Measurements from ENCODE around the gene AGMAT.

Gene AGMAT

GRCh38 chr1:15542388-15543250 is 42.2 kb downstream of the AGMAT start:
- H3K4me1 Mint-ChIP-seq = no peaks in the 10 kb centered on the region
- H3K36me3 Mint-ChIP-seq (ENCODE audit: low read depth) = peaks cover 61% of the 10 kb centered on the region
- DNase-seq = no peak
- H3K27me3 Mint-ChIP-seq (ENCODE audit: low read depth, poor library complexity) = no peaks in the 10 kb centered on the region
- TF ChIP-seq CTCF (IDR thresholded peaks at IDR 0.05) = no peak
- H3K4me3 Mint-ChIP-seq = no peak overlapping the region
- peak overlapping the region; percentile 45 for H3K27ac Mint-ChIP-seq
- H3K9me3 Mint-ChIP-seq = no peaks in the 10 kb centered on the region

- Mint-ChIP-seq H3K27me3 (ENCODE audit: low read depth, poor library complexity) (no peaks in the 10 kb centered on the region), H3K27ac (no peak overlapping the region), H3K36me3 (ENCODE audit: low read depth) (peaks cover 69% of the 10 kb centered on the region), H3K4me1 (no peaks in the 10 kb centered on the region), H3K4me3 (no peak overlapping the region), H3K9me3 (no peaks in the 10 kb centered on the region)
- no peak for DNase-seq
- TF ChIP-seq CTCF (IDR thresholded peaks at IDR 0.05) = no peak
Observed at GRCh38 chr1:15541231-15541792, 43.5 kb downstream of the AGMAT start.

GRCh38 chr1:15540186-15540585 is 44.7 kb downstream of the AGMAT start:
- no peak overlapping the region for H3K4me3 Mint-ChIP-seq
- H3K9me3 Mint-ChIP-seq = no peaks in the 10 kb centered on the region
- H3K4me1 Mint-ChIP-seq = no peaks in the 10 kb centered on the region
- peaks cover 69% of the 10 kb centered on the region for H3K36me3 Mint-ChIP-seq (ENCODE audit: low read depth)
- no peak for TF ChIP-seq CTCF (IDR thresholded peaks at IDR 0.05)
- DNase-seq = no peak
- H3K27ac Mint-ChIP-seq = no peak overlapping the region
- no peaks in the 10 kb centered on the region for H3K27me3 Mint-ChIP-seq (ENCODE audit: low read depth, poor library complexity)

- Mint-ChIP-seq H3K4me3 (no peak overlapping the region), H3K27me3 (ENCODE audit: low read depth, poor library complexity) (no peaks in the 10 kb centered on the region), H3K36me3 (ENCODE audit: low read depth) (peaks cover 64% of the 10 kb centered on the region), H3K9me3 (no peaks in the 10 kb centered on the region), H3K4me1 (no peaks in the 10 kb centered on the region), H3K27ac (peak overlapping the region; percentile 34)
- no peak for TF ChIP-seq CTCF (IDR thresholded peaks at IDR 0.05)
- DNase-seq = no peak
Observed at GRCh38 chr1:15538771-15539170, 46.1 kb downstream of the AGMAT start.

GRCh38 chr1:15531682-15532081 is 53.2 kb downstream of the AGMAT start:
- no peak for DNase-seq
- Mint-ChIP-seq H3K27ac (no peak overlapping the region), H3K4me3 (no peak overlapping the region), H3K9me3 (no peaks in the 10 kb centered on the region), H3K4me1 (peaks cover 21% of the 10 kb centered on the region), H3K36me3 (ENCODE audit: low read depth) (peaks cover 32% of the 10 kb centered on the region), H3K27me3 (ENCODE audit: low read depth, poor library complexity) (no peaks in the 10 kb centered on the region)
- TF ChIP-seq CTCF (IDR thresholded peaks at IDR 0.05) = no peak
